ENCODE measurements around the gene KBTBD2. TPM values are rescaled to one million over a fixed set of nuclear protein-coding genes. Genes with fewer than 3 reads are reported as not detected.

Gene KBTBD2
- total RNA-seq, 1 donor from 2014 or later = 41.3 TPM

DNA sequence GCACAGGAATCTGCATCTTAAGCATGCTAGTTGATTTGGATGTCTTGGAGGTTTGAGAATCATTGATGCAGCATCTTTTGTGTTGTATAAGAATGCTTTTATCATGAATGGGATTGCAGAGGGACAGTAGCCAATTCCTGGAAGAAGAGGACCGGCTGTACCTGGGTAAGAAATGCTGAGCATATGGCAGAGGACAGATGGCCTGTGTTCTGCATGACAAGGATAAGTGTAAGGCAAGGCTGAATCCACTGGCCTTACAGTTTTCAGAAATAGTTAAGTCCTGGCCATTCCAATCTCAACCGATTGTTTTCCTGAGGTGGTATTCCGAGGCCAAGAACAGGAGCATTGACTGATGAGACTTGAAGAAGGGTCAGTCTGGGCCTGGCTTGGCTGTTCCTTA is 24.4 kb upstream of the KBTBD2 start:
- TF ChIP-seq, protein P1, sequence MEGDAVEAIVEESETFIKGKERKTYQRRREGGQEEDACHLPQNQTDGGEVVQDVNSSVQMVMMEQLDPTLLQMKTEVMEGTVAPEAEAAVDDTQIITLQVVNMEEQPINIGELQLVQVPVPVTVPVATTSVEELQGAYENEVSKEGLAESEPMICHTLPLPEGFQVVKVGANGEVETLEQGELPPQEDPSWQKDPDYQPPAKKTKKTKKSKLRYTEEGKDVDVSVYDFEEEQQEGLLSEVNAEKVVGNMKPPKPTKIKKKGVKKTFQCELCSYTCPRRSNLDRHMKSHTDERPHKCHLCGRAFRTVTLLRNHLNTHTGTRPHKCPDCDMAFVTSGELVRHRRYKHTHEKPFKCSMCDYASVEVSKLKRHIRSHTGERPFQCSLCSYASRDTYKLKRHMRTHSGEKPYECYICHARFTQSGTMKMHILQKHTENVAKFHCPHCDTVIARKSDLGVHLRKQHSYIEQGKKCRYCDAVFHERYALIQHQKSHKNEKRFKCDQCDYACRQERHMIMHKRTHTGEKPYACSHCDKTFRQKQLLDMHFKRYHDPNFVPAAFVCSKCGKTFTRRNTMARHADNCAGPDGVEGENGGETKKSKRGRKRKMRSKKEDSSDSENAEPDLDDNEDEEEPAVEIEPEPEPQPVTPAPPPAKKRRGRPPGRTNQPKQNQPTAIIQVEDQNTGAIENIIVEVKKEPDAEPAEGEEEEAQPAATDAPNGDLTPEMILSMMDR (IDR thresholded peaks at IDR 0.05; ENCODE audit: partially characterized antibody, unreplicated experiment) = no peak
- H3K9me3 Mint-ChIP-seq (ENCODE audit: unreplicated experiment) = peaks cover 4% of the 10 kb centered on the region
- no peaks in the 10 kb centered on the region for H3K36me3 Mint-ChIP-seq (ENCODE audit: unreplicated experiment)
- H3K4me3 Mint-ChIP-seq (ENCODE audit: unreplicated experiment) = no peak overlapping the region
- no peak overlapping the region for H3K27ac Mint-ChIP-seq (ENCODE audit: unreplicated experiment)
- peaks cover 1% of the 10 kb centered on the region for H3K4me1 Mint-ChIP-seq (ENCODE audit: low read depth, unreplicated experiment)
- no peak for DNase-seq
- H3K27me3 Mint-ChIP-seq (ENCODE audit: unreplicated experiment) = no peaks in the 10 kb centered on the region

DNA sequence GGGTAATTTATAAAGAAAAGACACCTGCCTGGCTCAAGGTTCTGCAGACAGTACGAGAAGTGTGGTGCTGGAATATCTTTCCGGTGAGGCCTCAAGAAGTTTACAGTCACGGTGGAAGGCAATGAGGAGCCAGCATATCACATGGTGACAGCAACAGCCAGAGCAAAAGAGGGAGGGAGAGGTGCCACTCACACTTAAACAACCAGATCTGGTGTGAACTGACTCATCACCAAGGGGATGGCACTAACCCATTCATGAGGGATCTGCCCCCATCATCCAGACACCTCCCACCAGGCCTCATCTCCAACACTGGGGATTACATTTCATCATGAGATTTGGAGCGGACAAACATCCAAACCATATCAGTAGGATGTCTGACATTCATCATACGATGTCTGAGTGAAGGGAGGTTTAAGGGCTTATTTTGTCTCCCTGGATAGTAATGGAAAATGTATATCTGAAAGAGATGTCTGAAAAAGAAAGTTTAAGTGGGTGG is 23.5 kb upstream of the KBTBD2 start:
- H3K4me1 Mint-ChIP-seq (ENCODE audit: low read depth, unreplicated experiment) = peaks cover 1% of the 10 kb centered on the region
- TF ChIP-seq, protein P1 (IDR thresholded peaks at IDR 0.05; ENCODE audit: partially characterized antibody, unreplicated experiment) = no peak
- peaks cover 2% of the 10 kb centered on the region for H3K27me3 Mint-ChIP-seq (ENCODE audit: unreplicated experiment)
- no peaks in the 10 kb centered on the region for H3K36me3 Mint-ChIP-seq (ENCODE audit: unreplicated experiment)
- no peak for DNase-seq
- H3K27ac Mint-ChIP-seq (ENCODE audit: unreplicated experiment) = no peak overlapping the region
- no peak overlapping the region for H3K4me3 Mint-ChIP-seq (ENCODE audit: unreplicated experiment)
- peaks cover 4% of the 10 kb centered on the region for H3K9me3 Mint-ChIP-seq (ENCODE audit: unreplicated experiment)

DNA sequence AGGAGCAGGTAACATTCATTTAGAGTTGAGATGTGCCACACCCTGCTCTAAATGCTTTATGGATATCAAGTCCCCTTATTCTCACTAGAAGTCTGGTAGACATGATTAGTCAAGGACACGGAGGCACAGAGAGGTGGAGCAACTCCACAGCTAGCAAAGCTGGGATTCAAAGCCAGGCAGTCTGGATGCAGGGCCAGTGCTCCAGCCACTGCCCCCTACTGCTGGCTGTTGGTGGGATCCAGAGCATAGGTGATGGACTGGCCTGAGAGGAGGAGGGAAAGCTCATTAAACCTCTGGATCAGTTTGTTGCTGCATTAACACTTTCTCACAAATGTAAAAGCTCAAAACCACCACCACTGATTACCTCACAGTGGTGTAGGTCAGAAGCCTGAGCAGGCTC is 22.6 kb upstream of the KBTBD2 start:
- Mint-ChIP-seq H3K27ac (ENCODE audit: unreplicated experiment) (no peak overlapping the region), H3K9me3 (ENCODE audit: unreplicated experiment) (peaks cover 4% of the 10 kb centered on the region), H3K4me1 (ENCODE audit: low read depth, unreplicated experiment) (peaks cover 1% of the 10 kb centered on the region), H3K36me3 (ENCODE audit: unreplicated experiment) (no peaks in the 10 kb centered on the region), H3K4me3 (ENCODE audit: unreplicated experiment) (no peak overlapping the region), H3K27me3 (ENCODE audit: unreplicated experiment) (peaks cover 2% of the 10 kb centered on the region)
- no peak for DNase-seq
- TF ChIP-seq, protein P1 (IDR thresholded peaks at IDR 0.05; ENCODE audit: partially characterized antibody, unreplicated experiment) = no peak

- H3K27me3 Mint-ChIP-seq (ENCODE audit: unreplicated experiment) = peaks cover 2% of the 10 kb centered on the region
- H3K4me1 Mint-ChIP-seq (ENCODE audit: low read depth, unreplicated experiment) = peaks cover 4% of the 10 kb centered on the region
- DNase-seq = no peak
- H3K4me3 Mint-ChIP-seq (ENCODE audit: unreplicated experiment) = no peak overlapping the region
- TF ChIP-seq, protein P1 (IDR thresholded peaks at IDR 0.05; ENCODE audit: partially characterized antibody, unreplicated experiment) = no peak
- no peak overlapping the region for H3K27ac Mint-ChIP-seq (ENCODE audit: unreplicated experiment)
- no peaks in the 10 kb centered on the region for H3K36me3 Mint-ChIP-seq (ENCODE audit: unreplicated experiment)
- H3K9me3 Mint-ChIP-seq (ENCODE audit: unreplicated experiment) = no peaks in the 10 kb centered on the region
Measured at GRCh38 chr7:32910195-32910594, 18.6 kb upstream of the KBTBD2 start.

DNA sequence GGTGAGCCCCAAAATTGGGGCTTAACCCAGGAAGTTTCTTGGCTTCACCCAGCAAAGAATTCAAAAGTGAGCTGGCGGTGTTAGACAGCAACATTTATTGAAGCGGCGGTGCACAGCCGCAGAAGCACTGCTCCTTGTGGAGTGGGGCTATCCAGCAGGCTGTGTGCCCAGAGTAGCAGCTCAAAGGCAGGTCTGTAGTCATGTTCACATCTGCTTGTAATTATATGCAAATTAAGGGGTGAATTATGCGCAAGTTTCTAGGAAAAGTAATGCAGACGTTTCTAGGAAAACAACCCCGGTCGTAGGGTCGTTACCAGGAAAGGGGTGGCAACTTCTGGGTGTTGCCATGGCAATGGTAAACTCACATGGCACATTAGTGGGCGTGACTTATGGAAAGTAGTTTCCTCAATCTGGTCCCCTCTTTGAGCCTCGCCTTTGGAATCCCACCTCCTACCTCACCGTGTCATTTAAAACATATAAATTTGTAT is 13.7 kb upstream of the KBTBD2 start:
- no peak overlapping the region for H3K27ac Mint-ChIP-seq (ENCODE audit: unreplicated experiment)
- peaks cover under 1% of the 10 kb centered on the region for H3K27me3 Mint-ChIP-seq (ENCODE audit: unreplicated experiment)
- H3K4me1 Mint-ChIP-seq (ENCODE audit: low read depth, unreplicated experiment) = peaks cover 4% of the 10 kb centered on the region
- peak; percentile 29 for DNase-seq
- H3K36me3 Mint-ChIP-seq (ENCODE audit: unreplicated experiment) = no peaks in the 10 kb centered on the region
- TF ChIP-seq, protein P1 (IDR thresholded peaks at IDR 0.05; ENCODE audit: partially characterized antibody, unreplicated experiment) = no peak
- no peaks in the 10 kb centered on the region for H3K9me3 Mint-ChIP-seq (ENCODE audit: unreplicated experiment)
- peak overlapping the region; percentile 63 for H3K4me3 Mint-ChIP-seq (ENCODE audit: unreplicated experiment)

All from glutamatergic neuron (in vitro differentiated cells).